WTC11 (cell line): ENCODE measurements around the gene RAB3A. TPM values are rescaled to one million over a fixed set of nuclear protein-coding genes. Genes with fewer than 3 reads are reported as not detected.

Experiments
- ATAC-seq: fragments of 200-7000 bp; cut with Tn5 transposase; 2 replicates; pipeline ENCODE4 v1.10.0; 2021; ENCODE audit warnings: mild to moderate bottlenecking, moderate library complexity
- CTCF ChIA-PET: fragments of 300-600 bp; sonication (Branson Sonifier 250); formaldehyde crosslinking; loops from one replicate; lab custom pipeline; 2021; ENCODE audit warnings: antibody characterized with exemption; lab: Charles Lee
- POLR2A ChIA-PET: fragments of 350-600 bp; sonication (Branson Sonifier 250); formaldehyde crosslinking; loops from one replicate; lab custom pipeline; 2021; ENCODE audit warnings: antibody characterized with exemption; lab: Charles Lee
- DNase-seq: peaks from one replicate; pipeline ENCODE4 v3.0.0; 2021; ENCODE audit warnings: low spot score
- H3K27ac Mint-ChIP-seq: 2 replicates; pipeline ENCODE4 v1.8.0; 2021; ENCODE audit warnings: mixed read lengths
- H3K27me3 Mint-ChIP-seq: 2 replicates; pipeline ENCODE4 v1.8.0; 2021; ENCODE audit warnings: low read depth, mild to moderate bottlenecking, moderate library complexity, mixed read lengths
- H3K36me3 Mint-ChIP-seq: 2 replicates; pipeline ENCODE4 v1.8.0; 2021; ENCODE audit warnings: mixed read lengths
- H3K4me1 Mint-ChIP-seq: 2 replicates; pipeline ENCODE4 v1.8.0; 2022; ENCODE audit warnings: mixed read lengths
- H3K4me3 Mint-ChIP-seq: 2 replicates; pipeline ENCODE4 v1.8.0; 2021; ENCODE audit warnings: mild to moderate bottlenecking, moderate library complexity, mixed read lengths
- H3K9me3 Mint-ChIP-seq: 2 replicates; pipeline ENCODE4 v1.8.0; 2021; ENCODE audit warnings: mixed read lengths
- ATF1 ChIP-seq: sonication (generic); formaldehyde crosslinking; IDR thresholded peaks from 2 replicates; pipeline ENCODE4 v1.8.1; 2023; ENCODE audit warnings: mild to moderate bottlenecking, moderate library complexity, missing genetic modification reagents
- CBFB ChIP-seq: sonication (generic); formaldehyde crosslinking; IDR thresholded peaks from 2 replicates; pipeline ENCODE4 v1.8.1; 2022; ENCODE audit warnings: mild to moderate bottlenecking, low read depth, missing genetic modification reagents
- HMGXB4 ChIP-seq: sonication (generic); formaldehyde crosslinking; IDR thresholded peaks from 2 replicates; pipeline ENCODE4 v1.8.1; 2023; ENCODE audit warnings: mild to moderate bottlenecking, moderate library complexity, missing genetic modification reagents
- IRF2 ChIP-seq: sonication (generic); formaldehyde crosslinking; IDR thresholded peaks from 2 replicates; pipeline ENCODE4 v1.8.0; 2022; ENCODE audit warnings: low read depth, missing genetic modification reagents, borderline replicate concordance
- MAX ChIP-seq: sonication (generic); formaldehyde crosslinking; IDR thresholded peaks from 2 replicates; pipeline ENCODE4 v1.8.0; 2022; ENCODE audit warnings: mild to moderate bottlenecking, missing genetic modification reagents
- NFYB ChIP-seq: sonication (generic); formaldehyde crosslinking; conservative IDR thresholded peaks from 2 replicates; pipeline ENCODE4 v1.8.0; 2022; ENCODE audit warnings: low read depth, missing genetic modification reagents
- PRDM15 ChIP-seq: sonication (generic); formaldehyde crosslinking; IDR thresholded peaks from 2 replicates; pipeline ENCODE4 v1.8.0; 2022; ENCODE audit warnings: missing genetic modification reagents
- SOX15 ChIP-seq: fragments of 250-450 bp; sonication (Bioruptor Pico); IDR thresholded peaks from 2 replicates; pipeline ENCODE4 v1.9.0; 2021; ENCODE audit warnings: mild to moderate bottlenecking
- SP1 ChIP-seq: sonication (generic); formaldehyde crosslinking; conservative IDR thresholded peaks from 2 replicates; pipeline ENCODE4 v1.8.1; 2022; ENCODE audit warnings: missing genetic modification reagents
- ZNF232 ChIP-seq: sonication (generic); formaldehyde crosslinking; IDR thresholded peaks from 2 replicates; pipeline ENCODE4 v1.8.0; 2022; ENCODE audit warnings: mild to moderate bottlenecking, missing genetic modification reagents
- ZNF423 ChIP-seq: fragments of 250-450 bp; sonication (Bioruptor Pico); IDR thresholded peaks from 2 replicates; pipeline ENCODE4 v2.1.2; 2022; ENCODE audit warnings: mild to moderate bottlenecking, moderate library complexity
- ZNF512 ChIP-seq: sonication (generic); formaldehyde crosslinking; IDR thresholded peaks from 2 replicates; pipeline ENCODE4 v1.8.1; 2022; ENCODE audit warnings: missing genetic modification reagents, borderline replicate concordance
- total RNA-seq: library from RNA; stranded (reverse); gene quantifications from 3 replicates; pipeline ENCODE4 v1.2.3, GENCODE V29; 2021

Gene RAB3A
- total RNA-seq, 1 experiment from 2014 or later = 12.2 TPM

GRCh38 chr19:18208098-18208951, 4.5 kb upstream of the RAB3A start (continued):
- TF ChIP-seq ZNF512 (CRISPR knock-in tag) = no peak

GRCh38 chr19:18206018-18206417, 2.2 kb upstream of the RAB3A start:
- Mint-ChIP-seq H3K4me3 (peak overlapping the region; percentile 86), H3K27me3 (no peaks in the 10 kb centered on the region), H3K36me3 (peaks cover 6% of the 10 kb centered on the region), H3K9me3 (no peaks in the 10 kb centered on the region), H3K4me1 (peaks cover 22% of the 10 kb centered on the region), H3K27ac (peak overlapping the region; percentile 79)
- no peak for TF ChIP-seq SP1 (CRISPR knock-in tag)
- no peak for TF ChIP-seq ZNF423 (CRISPR knock-in tag)
- TF ChIP-seq ZNF512 (CRISPR knock-in tag) = no peak
- TF ChIP-seq IRF2 (CRISPR knock-in tag) = no peak
- no peak for TF ChIP-seq SOX15 (CRISPR knock-in tag)
- no peak for TF ChIP-seq ATF1 (CRISPR knock-in tag)
- TF ChIP-seq ZNF232 = no peak
- no peak for TF ChIP-seq CBFB (CRISPR knock-in tag)
- TF ChIP-seq NFYB = no peak
- no peak for TF ChIP-seq HMGXB4 (CRISPR knock-in tag)
- POLR2A ChIA-PET = interaction anchor here (0.6 to 4.0 kb wide), 7 partner anchors 16 to 117 kb away, joined by 3 to 34 read pairs (median 3); partner anchors contain the start of genes JUND and LSM4
- CTCF ChIA-PET = interaction anchor here (0.6 to 9.7 kb wide), 13 partner anchors 13 to 423 kb away, joined by 3 to 369 read pairs (median 13); partner anchors contain the start of genes JUND and MPV17L2
- no peak for DNase-seq
- no peak for ATAC-seq

GRCh38 chr19:18205200-18205892, 1.5 kb upstream of the RAB3A start:
- peaks cover 22% of the 10 kb centered on the region for H3K4me1 Mint-ChIP-seq
- ChIA-PET CTCF (interaction anchor here (0.6 to 9.7 kb wide), 18 partner anchors 9 to 389 kb away, joined by 3 to 369 read pairs (median 7); partner anchors contain the start of genes JUND and MPV17L2), POLR2A (interaction anchor here (0.6 to 4.0 kb wide), 12 partner anchors 14 to 181 kb away, joined by 3 to 34 read pairs (median 4); partner anchors contain the start of genes GDF15, JUND and LSM4)
- H3K36me3 Mint-ChIP-seq = peaks cover 7% of the 10 kb centered on the region
- no peak for TF ChIP-seq PRDM15
- TF ChIP-seq MAX (CRISPR knock-in tag) = 0 out of 2 replicates have a peak, but pooled peaks have one; percentile 22
- peak overlapping the region; percentile 86 for H3K4me3 Mint-ChIP-seq
- DNase-seq (peak; percentile 68), ATAC-seq (no peak)
- H3K27me3 Mint-ChIP-seq = no peaks in the 10 kb centered on the region
- H3K9me3 Mint-ChIP-seq = no peaks in the 10 kb centered on the region
- H3K27ac Mint-ChIP-seq = peak overlapping the region; percentile 99
